HEK293 (cell line): Measurements from ENCODE around the gene FEZ2.

Experiments
- CTCF ChIA-PET: fragments of 350-600 bp; formaldehyde crosslinking; extraction: SDS; loops from one replicate; lab custom pipeline; 2021; ENCODE audit warnings: antibody characterized with exemption; lab: Yijun Ruan, JAX
- POLR2A ChIA-PET: fragments of 300-600 bp; formaldehyde crosslinking; extraction: SDS; loops from one replicate; lab custom pipeline; 2020; ENCODE audit warnings: antibody characterized with exemption, inconsistent platforms; lab: Yijun Ruan, JAX
- H3K27ac ChIP-seq: fragments of 200-500 bp; sonication (Bioruptor generic); 2 replicates; pipeline ENCODE4 v1.5.1; 2014; ENCODE audit warnings: low read depth, low read length, control low read depth, inconsistent platforms; ENCODE audit errors: extremely low read depth
- H3K36me3 ChIP-seq, 2 experiments: fragments of 200-500 bp in 1 of 2; sonication (Bioruptor generic) in 1 of 2; 1 replicate in 1 of 2; 2 replicates in 1 of 2; pipeline ENCODE4 v1.5.1; 2014 to 2017; ENCODE audit warnings: inconsistent platforms in 2 of 2, low read length in 2 of 2; ENCODE audit not compliant: control insufficient read depth in 2 of 2, insufficient read depth in 1 of 2
- H3K4me1 ChIP-seq: fragments of 200-500 bp; sonication (Bioruptor generic); 2 replicates; pipeline ENCODE4 v1.5.1; 2014; ENCODE audit warnings: mild to moderate bottlenecking, low read length, inconsistent platforms; ENCODE audit not compliant: control insufficient read depth, insufficient read depth
- H3K4me3 ChIP-seq: 2 replicates; pipeline ENCODE4 v1.5.1; 2011; ENCODE audit warnings: low read depth, mild to moderate bottlenecking, control low read depth, low read length, moderate library complexity
- H3K9me3 ChIP-seq: fragments of 200-500 bp; sonication (Bioruptor generic); 2 replicates; pipeline ENCODE4 v1.5.1; 2014; ENCODE audit warnings: low read depth, low read length, inconsistent platforms; ENCODE audit not compliant: control insufficient read depth, insufficient read depth
- GLI4 ChIP-seq: fragments of 450-650 bp; formaldehyde crosslinking; IDR thresholded peaks from 2 replicates; pipeline ENCODE4 v1.5.1; 2016; ENCODE audit warnings: missing biosample characterization, missing genetic modification characterization
- HOXC10 ChIP-seq: sonication (generic); formaldehyde crosslinking; IDR thresholded peaks from 2 replicates; pipeline ENCODE4 v1.8.1; 2023; ENCODE audit warnings: mild to moderate bottlenecking, missing genetic modification reagents
- HOXD13 ChIP-seq: sonication (generic); formaldehyde crosslinking; IDR thresholded peaks from 2 replicates; pipeline ENCODE4 v1.8.0; 2022; ENCODE audit warnings: missing genetic modification reagents, borderline replicate concordance
- KLF10 ChIP-seq: fragments of 450-650 bp; IDR thresholded peaks from 2 replicates; pipeline ENCODE4 v1.5.1; 2018; ENCODE audit warnings: missing biosample characterization, mild to moderate bottlenecking, missing genetic modification characterization
- KLF8 ChIP-seq: fragments of 450-650 bp; formaldehyde crosslinking; IDR thresholded peaks from 2 replicates; pipeline ENCODE4 v1.5.1; 2016; ENCODE audit warnings: missing biosample characterization, missing genetic modification characterization
- MEIS1 ChIP-seq: sonication (generic); formaldehyde crosslinking; IDR thresholded peaks from 2 replicates; pipeline ENCODE4 v1.8.1; 2022; ENCODE audit warnings: missing genetic modification reagents, mild to moderate bottlenecking, borderline replicate concordance
- SCRT1 ChIP-seq: fragments of 450-650 bp; formaldehyde crosslinking; IDR thresholded peaks from 2 replicates; pipeline ENCODE4 v1.5.1; 2016; ENCODE audit warnings: missing biosample characterization, missing genetic modification characterization, borderline replicate concordance
- SP3 ChIP-seq: fragments of 450-650 bp; formaldehyde crosslinking; IDR thresholded peaks from 2 replicates; pipeline ENCODE4 v1.5.1; 2016; ENCODE audit warnings: missing biosample characterization, missing genetic modification characterization
- WT1 ChIP-seq: fragments of 450-650 bp; formaldehyde crosslinking; IDR thresholded peaks from 2 replicates; pipeline ENCODE4 v1.5.1; 2016; ENCODE audit warnings: missing biosample characterization, missing genetic modification characterization
- YY1 ChIP-seq: fragments of 450-650 bp; formaldehyde crosslinking; IDR thresholded peaks from 2 replicates; pipeline ENCODE4 v1.5.1; 2018; ENCODE audit warnings: missing biosample characterization, missing genetic modification characterization
- ZBTB48 ChIP-seq: fragments of 450-650 bp; formaldehyde crosslinking; IDR thresholded peaks from 2 replicates; pipeline ENCODE4 v1.5.1; 2016; ENCODE audit warnings: missing biosample characterization, missing genetic modification characterization
- ZNF10 ChIP-seq: fragments of 450-650 bp; formaldehyde crosslinking; IDR thresholded peaks from 2 replicates; pipeline ENCODE4 v1.5.1; 2017; ENCODE audit warnings: missing biosample characterization, missing genetic modification characterization
- ZNF121 ChIP-seq: fragments of 450-650 bp; formaldehyde crosslinking; IDR thresholded peaks from 2 replicates; pipeline ENCODE4 v1.5.1; 2016; ENCODE audit warnings: missing biosample characterization, missing genetic modification characterization
- ZNF202 ChIP-seq: fragments of 450-650 bp; formaldehyde crosslinking; IDR thresholded peaks from 2 replicates; pipeline ENCODE4 v1.5.1; 2016; ENCODE audit warnings: missing biosample characterization, missing genetic modification characterization, borderline replicate concordance
- ZNF239 ChIP-seq: fragments of 450-650 bp; formaldehyde crosslinking; IDR thresholded peaks from 2 replicates; pipeline ENCODE4 v1.5.1; 2016; ENCODE audit warnings: missing biosample characterization, missing genetic modification characterization
- ZNF24 ChIP-seq: fragments of 450-650 bp; formaldehyde crosslinking; IDR thresholded peaks from 2 replicates; pipeline ENCODE4 v1.5.1; 2016; ENCODE audit warnings: missing biosample characterization, missing genetic modification characterization
- ZNF302 ChIP-seq: fragments of 450-650 bp; formaldehyde crosslinking; IDR thresholded peaks from 2 replicates; pipeline ENCODE4 v1.5.1; 2016; ENCODE audit warnings: missing biosample characterization, missing genetic modification characterization, low read depth
- ZNF324 ChIP-seq: fragments of 450-650 bp; formaldehyde crosslinking; IDR thresholded peaks from 2 replicates; pipeline ENCODE4 v1.5.1; 2016; ENCODE audit warnings: missing biosample characterization, missing genetic modification characterization
- ZNF558 ChIP-seq: fragments of 450-650 bp; formaldehyde crosslinking; IDR thresholded peaks from 2 replicates; pipeline ENCODE4 v1.5.1; 2016; ENCODE audit warnings: missing biosample characterization, missing genetic modification characterization
- ZNF561 ChIP-seq: fragments of 450-650 bp; IDR thresholded peaks from 2 replicates; pipeline ENCODE4 v1.5.1; 2018; ENCODE audit warnings: missing biosample characterization, missing genetic modification characterization, borderline replicate concordance
- ZNF571 ChIP-seq: fragments of 450-650 bp; formaldehyde crosslinking; IDR thresholded peaks from 2 replicates; pipeline ENCODE4 v1.5.0; 2017; ENCODE audit warnings: missing biosample characterization, missing genetic modification characterization
- ZNF596 ChIP-seq: fragments of 450-650 bp; IDR thresholded peaks from 2 replicates; pipeline ENCODE4 v1.5.0; 2018; ENCODE audit warnings: missing biosample characterization, mild to moderate bottlenecking, missing genetic modification characterization, moderate library complexity
- ZNF600 ChIP-seq: fragments of 450-650 bp; formaldehyde crosslinking; IDR thresholded peaks from 2 replicates; pipeline ENCODE4 v1.5.1; 2016; ENCODE audit warnings: missing biosample characterization, missing genetic modification characterization
- ZNF645 ChIP-seq: fragments of 450-650 bp; formaldehyde crosslinking; IDR thresholded peaks from 2 replicates; pipeline ENCODE4; 2016; ENCODE audit warnings: missing biosample characterization, missing genetic modification characterization
- ZNF658 ChIP-seq: fragments of 450-650 bp; formaldehyde crosslinking; IDR thresholded peaks from 2 replicates; pipeline ENCODE4; 2016; ENCODE audit warnings: missing biosample characterization, missing genetic modification characterization
- ZNF707 ChIP-seq: fragments of 450-650 bp; formaldehyde crosslinking; IDR thresholded peaks from 2 replicates; pipeline ENCODE4 v1.5.1; 2016; ENCODE audit warnings: missing biosample characterization, missing genetic modification characterization
- ZSCAN16 ChIP-seq: fragments of 450-650 bp; formaldehyde crosslinking; IDR thresholded peaks from 2 replicates; pipeline ENCODE4 v1.5.1; 2016; ENCODE audit warnings: missing biosample characterization, missing genetic modification characterization
- TF ChIP-seq, protein P1 (sequence below): fragments of 450-650 bp; formaldehyde crosslinking; IDR thresholded peaks from 2 replicates; pipeline ENCODE4 v1.5.1; 2016; ENCODE audit warnings: missing biosample characterization, missing genetic modification characterization, borderline replicate concordance
- TF ChIP-seq, protein P2 (sequence below): fragments of 450-650 bp; formaldehyde crosslinking; IDR thresholded peaks from 2 replicates; pipeline ENCODE4 v1.5.1; 2016; ENCODE audit warnings: missing biosample characterization, missing genetic modification characterization
- TF ChIP-seq, protein P3 (sequence below): fragments of 450-650 bp; formaldehyde crosslinking; IDR thresholded peaks from 2 replicates; pipeline ENCODE4 v1.5.1; 2016; ENCODE audit warnings: missing biosample characterization, missing genetic modification characterization

Gene FEZ2

DNA sequence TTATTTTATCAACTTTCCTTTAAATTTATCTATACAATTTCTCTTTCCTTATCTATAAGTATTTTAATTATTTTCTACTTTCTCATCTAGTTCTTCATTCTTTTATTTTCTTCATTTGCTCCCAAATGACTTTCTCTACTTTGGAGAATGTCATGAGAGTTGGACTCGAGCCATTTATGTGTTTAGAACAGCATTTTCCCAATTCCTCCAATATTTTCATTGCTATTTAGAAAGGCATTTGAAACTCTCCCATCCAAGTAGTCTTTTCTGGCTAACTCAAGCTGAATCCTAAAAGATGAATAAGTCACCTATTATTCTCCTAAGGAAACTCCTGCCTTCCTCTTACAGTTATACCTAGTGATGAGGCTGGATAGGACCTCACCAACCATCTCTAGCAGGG, 15.8 kb upstream of the FEZ2 start:
- Histone ChIP-seq H3K4me3 (no peak overlapping the region), H3K36me3 (no peaks in the 10 kb centered on the region), H3K4me1 (no peaks in the 10 kb centered on the region; the same call in 1 of the 2 replicates), H3K9me3 (no peaks in the 10 kb centered on the region), H3K27ac (no peak overlapping the region)
- TF ChIP-seq ZNF600 (no peak), ZNF658 (tag by site-specific recombination) (no peak), ZNF558 (tag by site-specific recombination) (no peak), YY1 (tag by site-specific recombination) (no peak), HOXD13 (CRISPR knock-in tag) (no peak), KLF8 (no peak), WT1 (tag by site-specific recombination) (no peak), ZNF302 (no peak), HOXC10 (CRISPR knock-in tag) (no peak), ZBTB48 (tag by site-specific recombination) (no peak), ZNF239 (tag by site-specific recombination) (no peak), GLI4 (tag by site-specific recombination) (no peak), ZNF707 (tag by site-specific recombination) (no peak), ZNF561 (tag by site-specific recombination) (no peak), SCRT1 (tag by site-specific recombination) (no peak), ZNF596 (no peak), ZSCAN16 (tag by site-specific recombination) (no peak), ZNF24 (no peak)
- TF ChIP-seq, protein P1, sequence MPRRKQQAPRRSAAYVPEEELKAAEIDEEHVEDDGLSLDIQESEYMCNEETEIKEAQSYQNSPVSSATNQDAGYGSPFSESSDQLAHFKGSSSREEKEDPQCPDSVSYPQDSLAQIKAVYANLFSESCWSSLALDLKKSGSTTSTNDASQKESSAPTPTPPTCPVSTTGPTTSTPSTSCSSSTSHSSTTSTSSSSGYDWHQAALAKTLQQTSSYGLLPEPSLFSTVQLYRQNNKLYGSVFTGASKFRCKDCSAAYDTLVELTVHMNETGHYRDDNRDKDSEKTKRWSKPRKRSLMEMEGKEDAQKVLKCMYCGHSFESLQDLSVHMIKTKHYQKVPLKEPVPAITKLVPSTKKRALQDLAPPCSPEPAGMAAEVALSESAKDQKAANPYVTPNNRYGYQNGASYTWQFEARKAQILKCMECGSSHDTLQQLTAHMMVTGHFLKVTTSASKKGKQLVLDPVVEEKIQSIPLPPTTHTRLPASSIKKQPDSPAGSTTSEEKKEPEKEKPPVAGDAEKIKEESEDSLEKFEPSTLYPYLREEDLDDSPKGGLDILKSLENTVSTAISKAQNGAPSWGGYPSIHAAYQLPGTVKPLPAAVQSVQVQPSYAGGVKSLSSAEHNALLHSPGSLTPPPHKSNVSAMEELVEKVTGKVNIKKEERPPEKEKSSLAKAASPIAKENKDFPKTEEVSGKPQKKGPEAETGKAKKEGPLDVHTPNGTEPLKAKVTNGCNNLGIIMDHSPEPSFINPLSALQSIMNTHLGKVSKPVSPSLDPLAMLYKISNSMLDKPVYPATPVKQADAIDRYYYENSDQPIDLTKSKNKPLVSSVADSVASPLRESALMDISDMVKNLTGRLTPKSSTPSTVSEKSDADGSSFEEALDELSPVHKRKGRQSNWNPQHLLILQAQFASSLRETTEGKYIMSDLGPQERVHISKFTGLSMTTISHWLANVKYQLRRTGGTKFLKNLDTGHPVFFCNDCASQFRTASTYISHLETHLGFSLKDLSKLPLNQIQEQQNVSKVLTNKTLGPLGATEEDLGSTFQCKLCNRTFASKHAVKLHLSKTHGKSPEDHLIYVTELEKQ: no peak
- ChIA-PET CTCF (interaction anchor here (0.6 kb wide), 1 partner anchor 280 kb away, joined by 3 read pairs; no protein-coding TSS in a partner anchor), POLR2A (no interaction called here)

- ChIA-PET POLR2A (no interaction called here), CTCF (interaction anchor here (0.5 kb wide), 1 partner anchor 16 kb away, joined by 3 read pairs; no protein-coding TSS in a partner anchor)
- TF ChIP-seq ZNF645 (tag by site-specific recombination) (no peak), MEIS1 (no peak), KLF10 (tag by site-specific recombination) (no peak), ZNF202 (tag by site-specific recombination) (no peak), ZNF324 (tag by site-specific recombination) (no peak), ZNF571 (no peak), ZNF121 (tag by site-specific recombination) (no peak), ZNF10 (tag by site-specific recombination) (no peak), SP3 (tag by site-specific recombination) (no peak), ZBTB48 (tag by site-specific recombination) (no peak)
- TF ChIP-seq, protein P2, sequence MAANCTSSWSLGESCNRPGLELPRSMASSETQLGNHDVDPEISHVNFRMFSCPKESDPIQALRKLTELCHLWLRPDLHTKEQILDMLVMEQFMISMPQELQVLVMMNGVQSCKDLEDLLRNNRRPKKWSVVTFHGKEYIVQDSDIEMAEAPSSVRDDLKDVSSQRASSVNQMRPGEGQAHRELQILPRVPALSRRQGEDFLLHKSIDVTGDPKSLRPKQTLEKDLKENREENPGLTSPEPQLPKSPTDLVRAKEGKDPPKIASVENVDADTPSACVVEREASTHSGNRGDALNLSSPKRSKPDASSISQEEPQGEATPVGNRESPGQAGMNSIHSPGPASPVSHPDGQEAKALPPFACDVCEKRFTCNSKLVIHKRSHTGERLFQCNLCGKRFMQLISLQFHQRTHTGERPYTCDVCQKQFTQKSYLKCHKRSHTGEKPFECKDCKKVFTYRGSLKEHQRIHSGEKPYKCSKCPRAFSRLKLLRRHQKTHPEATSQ: no peak
- TF ChIP-seq, protein P3, sequence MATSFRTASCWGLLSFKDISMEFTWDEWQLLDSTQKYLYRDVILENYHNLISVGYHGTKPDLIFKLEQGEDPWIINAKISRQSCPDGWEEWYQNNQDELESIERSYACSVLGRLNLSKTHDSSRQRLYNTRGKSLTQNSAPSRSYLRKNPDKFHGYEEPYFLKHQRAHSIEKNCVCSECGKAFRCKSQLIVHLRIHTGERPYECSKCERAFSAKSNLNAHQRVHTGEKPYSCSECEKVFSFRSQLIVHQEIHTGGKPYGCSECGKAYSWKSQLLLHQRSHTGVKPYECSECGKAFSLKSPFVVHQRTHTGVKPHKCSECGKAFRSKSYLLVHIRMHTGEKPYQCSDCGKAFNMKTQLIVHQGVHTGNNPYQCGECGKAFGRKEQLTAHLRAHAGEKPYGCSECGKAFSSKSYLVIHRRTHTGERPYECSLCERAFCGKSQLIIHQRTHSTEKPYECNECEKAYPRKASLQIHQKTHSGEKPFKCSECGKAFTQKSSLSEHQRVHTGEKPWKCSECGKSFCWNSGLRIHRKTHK: no peak
- Histone ChIP-seq H3K4me3 (no peak overlapping the region), H3K4me1 (no peaks in the 10 kb centered on the region; the same call in 1 of the 2 replicates), H3K27ac (no peak overlapping the region), H3K36me3 (no peaks in the 10 kb centered on the region), H3K9me3 (no peaks in the 10 kb centered on the region)
Measured at GRCh38 chr2:36611316-36611990, 13.5 kb upstream of the FEZ2 start.
